SKM-1 (cell line): Measurements from ENCODE around the gene DHRS3.
"Not testable (repeated sequence)": the region's sequence is repeated elsewhere in the genome, so short reads cannot be mapped to it uniquely, and the experiment has no call there.

ENCODE experiments used
- DNase-seq: peaks from one replicate; lab custom pipeline; 2025; ENCODE audit not compliant: unreplicated experiment; lab: John Stamatoyannopoulos, UW

The DHRS3 gene, protein sequence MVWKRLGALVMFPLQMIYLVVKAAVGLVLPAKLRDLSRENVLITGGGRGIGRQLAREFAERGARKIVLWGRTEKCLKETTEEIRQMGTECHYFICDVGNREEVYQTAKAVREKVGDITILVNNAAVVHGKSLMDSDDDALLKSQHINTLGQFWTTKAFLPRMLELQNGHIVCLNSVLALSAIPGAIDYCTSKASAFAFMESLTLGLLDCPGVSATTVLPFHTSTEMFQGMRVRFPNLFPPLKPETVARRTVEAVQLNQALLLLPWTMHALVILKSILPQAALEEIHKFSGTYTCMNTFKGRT

DNA sequence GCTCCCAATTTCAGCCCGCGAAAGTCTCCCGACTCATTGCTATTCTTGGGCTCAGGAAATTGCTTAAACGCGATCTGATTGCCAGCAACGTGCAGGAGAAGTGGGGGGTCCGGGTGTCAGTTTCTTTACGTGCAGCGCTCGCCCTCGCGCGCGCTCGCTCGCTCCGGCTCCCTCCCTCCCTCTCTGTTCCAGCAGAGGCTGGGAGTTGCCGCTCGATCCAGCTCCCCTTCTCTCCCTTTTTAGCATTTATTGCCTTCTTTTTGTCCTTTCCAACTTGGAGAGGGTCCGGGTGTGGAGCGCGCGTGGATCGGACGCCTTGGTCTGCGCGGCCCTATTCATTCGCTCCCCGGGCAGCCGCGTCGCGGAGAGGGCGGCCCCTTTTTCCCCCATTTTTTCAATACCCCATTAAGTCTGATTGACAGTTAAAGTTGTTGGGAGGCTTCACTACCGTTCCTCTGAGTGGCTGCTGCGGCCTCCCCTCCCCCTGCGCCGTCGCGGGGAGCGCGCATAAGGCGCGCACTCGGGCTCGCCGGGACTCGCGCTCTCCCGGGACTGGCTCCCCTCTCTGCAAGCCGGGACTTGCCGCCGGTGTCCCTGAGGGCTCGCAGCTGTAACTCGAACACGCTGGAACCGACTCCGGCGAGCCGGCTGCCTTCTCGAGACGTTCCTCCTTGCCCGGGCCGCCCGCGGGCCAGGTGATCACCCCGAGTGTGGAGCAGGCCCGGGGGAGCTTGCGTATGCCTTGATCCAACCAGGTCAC is at the start of gene DHRS3:
DHRS3 (minus strand) TSS at position 310 of the 760 bp plus-strand sequence. CDS start 862 bp downstream, outside the sequence.
- DNase-seq: peak; percentile 59

DNA sequence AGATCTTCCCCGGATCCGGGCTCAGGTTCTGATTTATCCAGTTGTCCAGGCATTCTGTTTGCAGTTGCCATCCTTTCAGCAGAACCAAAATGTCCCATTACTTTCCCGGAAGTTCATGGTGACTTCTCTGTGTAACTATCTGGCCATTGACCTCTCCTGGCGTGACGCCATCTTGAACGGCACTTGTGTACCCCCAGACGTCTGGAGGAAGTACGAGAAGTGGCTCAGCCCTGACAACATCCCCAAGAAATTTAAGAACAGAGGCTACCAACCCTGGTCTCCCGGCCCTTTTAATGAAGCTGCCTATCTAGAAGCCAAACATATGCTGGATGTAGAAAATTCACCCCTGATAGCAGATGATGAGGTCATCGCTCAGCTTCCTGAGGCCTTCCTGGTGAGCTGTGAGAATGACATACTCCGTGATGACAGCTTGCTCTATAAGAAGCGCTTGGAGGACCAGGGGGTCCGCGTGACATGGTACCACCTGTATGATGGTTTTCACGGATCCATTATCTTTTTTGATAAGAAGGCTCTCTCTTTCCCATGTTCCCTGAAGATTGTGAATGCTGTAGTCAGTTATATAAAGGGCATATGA is 48.2 kb upstream of the DHRS3 start:
- DNase-seq: no peak

DNA sequence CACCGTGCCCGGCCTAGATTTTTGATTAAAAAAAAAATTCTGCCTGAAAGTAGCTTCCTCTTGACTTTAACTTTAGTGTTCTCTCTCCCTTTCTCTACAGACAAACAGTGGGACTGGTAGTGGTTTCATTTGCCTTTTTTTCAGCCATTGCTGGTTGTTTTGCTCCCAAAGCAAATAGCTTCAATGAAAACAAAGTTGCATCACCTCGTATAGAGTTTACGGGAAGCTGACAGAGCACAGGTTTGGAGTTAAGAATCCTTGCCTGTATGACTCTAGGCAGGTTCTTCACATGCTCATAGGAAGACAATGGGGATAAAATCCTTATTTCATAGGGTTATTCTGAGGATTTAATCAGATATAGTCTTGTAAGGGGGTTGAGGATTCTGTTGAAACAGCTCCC is 47.5 kb upstream of the DHRS3 start:
- DNase-seq: no peak

DNA sequence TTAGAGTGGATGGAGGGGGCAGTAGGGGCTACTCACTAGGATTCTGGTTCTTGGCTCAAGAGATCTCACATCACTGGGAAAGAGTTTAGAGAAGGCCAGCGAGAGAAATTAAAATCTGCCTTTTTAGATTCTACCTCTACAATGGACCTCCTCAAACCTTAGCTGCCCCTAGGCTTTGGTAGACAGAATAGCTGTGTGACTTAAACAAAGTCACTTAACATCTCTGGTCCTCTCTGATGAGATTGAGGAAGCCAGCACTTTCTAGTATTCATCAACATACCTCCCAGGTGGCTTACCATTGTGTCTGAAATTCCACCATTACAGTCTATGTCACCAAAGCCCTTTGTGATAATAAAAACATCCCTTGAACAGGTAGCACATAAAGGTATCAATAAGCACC is 44.5 kb upstream of the DHRS3 start:
- no peak for DNase-seq

DNA sequence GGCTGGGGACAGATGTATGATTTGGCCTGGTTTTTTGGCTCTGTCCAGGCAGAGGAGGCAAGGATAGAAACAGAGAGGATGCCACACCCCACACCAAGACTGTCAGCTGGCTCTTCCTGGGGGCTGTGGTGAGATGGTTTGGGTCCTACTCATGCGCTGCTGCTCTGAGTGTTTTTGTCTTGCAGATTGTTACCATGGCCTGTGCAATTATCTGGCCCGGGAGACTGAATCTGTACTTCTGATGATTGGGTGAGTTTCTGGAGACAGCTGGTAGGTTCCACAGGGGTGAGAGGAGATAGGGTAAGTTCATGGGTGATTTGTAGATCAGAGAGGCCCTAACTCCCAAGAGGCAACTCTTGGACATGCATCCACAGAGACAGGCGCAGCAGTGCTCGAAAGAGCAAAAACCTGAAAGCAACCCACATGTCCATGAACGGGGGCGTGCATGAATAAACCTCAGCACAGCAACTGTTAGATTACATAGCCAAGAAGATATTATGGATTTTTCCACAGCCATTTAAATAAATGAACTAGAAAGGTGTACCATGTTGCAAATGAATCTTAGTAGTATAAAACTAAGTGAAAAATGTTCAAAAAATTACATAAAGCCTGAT is 43.7 kb upstream of the DHRS3 start:
- no peak for DNase-seq

DNA sequence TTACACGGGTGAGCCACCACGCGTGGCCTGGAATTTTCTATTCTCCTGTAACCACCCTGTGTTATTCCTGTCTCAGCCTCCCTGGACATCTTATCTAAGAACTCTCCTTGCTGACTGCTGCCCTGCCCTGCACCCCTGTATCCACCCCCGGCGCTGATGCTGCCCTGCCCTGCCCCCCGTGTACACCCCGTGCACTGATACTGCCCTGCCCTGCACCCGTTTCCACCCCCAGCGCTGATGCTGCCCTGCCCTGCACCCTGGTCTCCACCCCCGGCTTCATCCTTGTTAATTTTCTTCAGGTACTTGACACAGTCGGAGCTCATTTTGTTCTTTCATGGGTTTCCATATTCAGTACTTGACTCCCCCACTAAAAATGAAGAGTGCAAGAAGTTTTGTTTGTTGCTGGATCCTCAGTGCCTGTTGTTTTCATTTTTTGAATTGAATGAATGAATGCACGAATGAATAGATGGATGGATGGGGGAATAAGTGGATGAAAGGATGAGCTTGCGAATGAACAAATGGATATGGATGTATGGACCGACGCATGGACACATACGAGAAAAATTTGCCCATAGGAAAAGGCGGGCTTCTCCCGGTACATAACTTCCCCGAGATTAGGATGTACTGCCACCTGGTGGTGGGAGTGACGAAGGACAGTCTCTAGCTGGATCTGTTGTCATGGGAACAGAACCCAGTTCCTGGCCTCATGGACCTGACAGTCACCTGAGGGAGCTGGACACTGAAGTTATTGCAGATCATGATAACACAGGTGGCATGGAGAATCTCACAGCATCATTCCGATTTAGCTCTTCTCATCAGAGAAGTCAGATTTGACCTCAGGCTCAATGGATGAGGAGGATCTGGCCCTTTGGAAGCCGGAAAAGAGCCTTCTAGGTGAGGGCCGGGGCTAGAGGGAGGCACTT is 40.8 kb upstream of the DHRS3 start:
- peak; percentile 60 for DNase-seq

DNA sequence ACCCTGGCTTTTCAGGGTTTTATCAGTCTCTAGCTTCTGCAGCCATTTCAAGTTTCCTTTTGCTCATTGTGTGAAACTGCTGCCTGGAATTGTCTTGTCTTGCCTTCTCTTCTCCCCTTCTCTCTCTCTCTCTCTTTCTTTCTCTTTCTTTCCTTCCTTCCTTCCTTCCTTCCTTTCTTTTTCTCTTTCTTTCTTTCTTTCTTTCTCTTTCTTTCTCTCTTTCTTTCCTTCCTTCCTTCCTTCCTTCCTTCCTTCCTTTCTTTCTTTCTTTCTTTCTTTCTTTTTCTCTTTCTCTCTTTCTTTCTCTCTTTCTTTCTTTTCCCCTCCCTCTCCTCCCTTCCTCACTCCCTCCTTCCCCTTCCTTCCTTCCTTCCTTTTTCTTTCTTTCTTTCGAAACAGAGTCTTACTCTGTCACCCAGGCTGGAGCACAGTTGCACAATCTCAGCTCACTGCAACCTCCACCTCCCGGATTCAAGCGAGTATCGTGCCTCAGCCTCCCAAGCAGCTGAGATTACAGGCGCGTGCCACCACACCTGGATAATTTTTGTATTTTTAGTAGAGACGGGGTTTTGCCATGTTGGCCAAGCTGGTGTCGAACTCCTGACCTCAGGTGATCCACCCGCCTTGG is 40.0 kb upstream of the DHRS3 start:
- DNase-seq: not testable (repeated sequence)

DNA sequence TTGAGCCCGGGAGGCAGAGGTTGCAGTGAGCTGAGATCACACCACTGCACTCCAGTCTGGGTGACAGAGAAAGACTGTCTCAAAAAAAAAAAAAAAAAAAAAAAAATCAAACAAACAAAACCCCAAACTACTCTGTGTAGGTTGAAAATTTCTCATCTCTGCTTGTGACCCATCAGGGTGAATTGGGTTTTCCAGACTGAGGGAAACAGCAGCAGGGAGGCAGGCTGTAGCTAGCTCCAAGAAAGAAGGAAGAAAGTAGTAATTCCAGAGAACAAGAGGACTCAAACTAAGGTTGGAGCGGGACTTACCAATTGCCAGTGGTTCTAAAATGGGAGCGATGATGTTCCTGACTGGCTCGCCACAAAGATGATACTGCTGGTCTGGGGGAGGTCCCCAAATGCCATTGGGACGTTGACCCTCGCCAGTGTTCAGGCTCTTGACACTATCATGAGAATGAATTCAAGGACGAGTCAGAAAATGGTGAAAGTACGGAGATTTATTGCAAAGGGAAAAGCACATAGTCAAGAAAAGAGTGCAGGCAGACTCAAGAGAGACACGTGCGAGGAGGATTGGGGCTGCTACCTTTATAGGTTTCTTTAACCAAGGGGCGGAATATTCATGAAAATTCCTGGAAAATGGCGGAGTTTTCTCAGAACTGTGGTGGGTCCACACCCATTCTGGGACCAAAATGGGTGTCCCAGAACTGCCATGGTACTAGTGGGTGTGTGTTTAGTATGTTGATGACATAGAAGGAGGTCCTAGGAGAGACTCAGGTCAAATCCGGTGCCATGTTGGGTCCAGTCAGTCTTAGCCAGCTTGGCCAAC is 39.3 kb upstream of the DHRS3 start:
- no peak for DNase-seq

DNA sequence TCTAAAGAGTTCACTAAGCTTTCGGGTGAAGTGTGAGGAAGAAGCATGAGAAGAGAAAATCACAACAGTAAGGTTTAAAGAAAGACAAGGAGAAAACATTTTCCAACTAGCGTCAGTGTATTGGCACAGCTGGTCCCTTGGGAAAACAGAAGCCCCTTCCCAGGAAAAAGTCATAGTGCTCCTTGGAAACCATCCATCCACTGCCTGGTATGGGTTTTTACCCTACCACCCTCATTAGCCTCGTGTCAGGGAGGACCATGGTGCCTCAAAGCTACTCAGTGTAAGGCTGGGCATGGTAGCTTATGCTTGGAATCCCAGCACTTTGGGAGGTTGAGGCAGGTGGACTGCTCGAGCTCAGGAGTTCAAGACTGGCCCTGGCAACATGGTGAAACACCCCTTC is 38.6 kb upstream of the DHRS3 start:
- DNase-seq: no peak

DNA sequence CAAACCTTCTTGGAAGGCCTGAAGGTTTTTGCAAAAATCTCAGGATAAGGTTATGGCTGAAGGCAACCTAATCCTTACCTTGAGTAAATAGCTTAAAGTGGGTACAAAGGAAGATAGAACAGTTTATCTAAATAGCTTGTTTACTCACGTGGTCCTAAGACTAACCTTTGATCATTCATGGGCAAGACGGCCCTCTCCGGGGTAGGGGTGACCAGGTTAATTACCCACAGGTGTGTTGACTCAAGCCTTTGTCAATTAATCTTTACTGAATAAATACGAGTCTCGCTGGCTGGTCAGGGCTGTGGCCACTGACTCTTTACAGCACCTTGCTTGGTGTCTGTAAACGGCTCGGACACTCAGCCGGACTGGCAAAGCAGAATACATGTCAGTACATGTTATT is 36.6 kb upstream of the DHRS3 start:
- DNase-seq: no peak

DNA sequence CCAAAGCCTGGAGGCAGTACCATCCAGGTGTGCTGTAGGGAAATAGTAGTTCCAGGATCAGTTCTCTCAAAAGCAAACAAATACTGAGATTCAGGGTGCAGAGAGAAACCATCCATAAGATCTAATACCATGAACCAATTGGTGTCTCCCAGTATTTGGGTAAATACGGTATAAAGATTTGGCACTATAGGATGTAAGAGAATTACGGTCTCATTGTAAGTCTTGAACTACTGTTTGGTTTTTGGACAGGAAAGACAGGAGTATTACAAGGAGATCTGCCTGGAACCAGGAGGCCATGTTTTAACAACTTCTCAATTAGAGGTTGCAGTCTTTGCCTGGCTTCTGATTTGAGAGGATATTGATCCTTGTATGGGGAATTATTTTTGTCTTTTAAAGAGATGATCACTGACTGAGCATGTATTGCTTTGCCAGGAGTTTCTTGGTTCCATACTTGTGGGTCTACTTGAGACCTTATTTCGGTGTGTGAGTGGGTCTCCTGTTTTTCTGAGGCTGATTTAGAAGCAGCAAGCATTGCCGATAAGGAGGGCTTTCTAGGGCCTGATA is 36.1 kb upstream of the DHRS3 start:
- DNase-seq: no peak

DNA sequence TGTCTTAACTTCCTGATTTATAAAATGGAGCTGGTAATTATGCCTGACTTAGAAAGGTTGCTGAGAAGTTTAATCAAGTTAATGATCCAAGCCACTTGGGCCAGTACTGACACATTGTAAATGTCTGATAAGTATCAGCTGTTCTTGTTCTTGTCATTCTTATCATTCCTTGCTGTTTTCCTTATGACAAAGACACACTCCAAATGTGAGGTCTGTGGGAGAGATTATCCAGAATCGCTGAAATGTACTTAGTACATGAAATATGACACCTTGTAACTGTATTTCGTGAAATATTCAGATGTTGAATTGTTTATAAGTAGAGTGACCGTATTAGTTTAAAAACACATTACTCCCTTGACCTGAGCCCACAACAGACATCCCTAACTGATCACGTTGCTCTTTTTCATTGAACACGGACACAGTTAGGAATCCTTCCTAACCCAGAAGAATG is 32.0 kb upstream of the DHRS3 start:
- DNase-seq: no peak

DNA sequence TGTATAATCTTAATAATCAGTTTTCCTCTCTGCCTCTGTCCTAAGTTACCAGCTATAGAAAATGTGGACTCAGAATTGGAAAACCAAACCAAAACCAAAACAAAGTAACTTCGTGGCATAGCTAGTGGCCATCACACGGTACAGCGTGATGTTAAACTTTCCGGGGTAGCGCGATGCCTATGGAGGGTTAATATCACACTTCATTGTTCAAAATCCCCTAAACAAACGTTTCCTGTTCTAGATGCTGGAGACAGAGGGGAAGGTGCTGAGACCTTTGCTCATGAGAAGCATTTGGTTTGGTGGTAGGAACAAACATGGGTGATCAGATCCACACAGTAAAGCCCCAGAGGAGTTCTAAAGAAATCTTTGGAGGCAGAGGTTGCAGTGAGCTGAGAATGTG is 30.7 kb upstream of the DHRS3 start:
- no peak for DNase-seq

DNA sequence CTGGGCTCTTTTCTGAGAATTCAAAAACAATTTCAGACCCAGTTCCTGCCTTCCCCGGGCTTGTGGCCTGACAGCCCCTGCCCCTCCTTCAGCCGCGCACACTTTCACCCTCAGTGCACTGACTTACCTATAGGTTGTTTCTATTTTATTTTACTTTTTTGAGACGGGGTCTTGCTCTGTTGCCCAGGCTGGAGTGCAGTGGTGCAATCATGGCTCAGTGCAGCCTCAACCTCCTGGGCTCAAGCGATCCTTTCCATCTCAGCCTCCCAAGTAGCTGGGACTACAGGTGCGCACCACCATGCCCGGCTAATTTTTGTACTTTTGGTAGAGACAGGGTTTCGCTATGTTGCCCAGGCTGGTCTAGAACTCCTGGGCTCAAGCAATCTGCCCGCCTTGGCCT is 27.4 kb upstream of the DHRS3 start:
- DNase-seq: not testable (repeated sequence)

DNA sequence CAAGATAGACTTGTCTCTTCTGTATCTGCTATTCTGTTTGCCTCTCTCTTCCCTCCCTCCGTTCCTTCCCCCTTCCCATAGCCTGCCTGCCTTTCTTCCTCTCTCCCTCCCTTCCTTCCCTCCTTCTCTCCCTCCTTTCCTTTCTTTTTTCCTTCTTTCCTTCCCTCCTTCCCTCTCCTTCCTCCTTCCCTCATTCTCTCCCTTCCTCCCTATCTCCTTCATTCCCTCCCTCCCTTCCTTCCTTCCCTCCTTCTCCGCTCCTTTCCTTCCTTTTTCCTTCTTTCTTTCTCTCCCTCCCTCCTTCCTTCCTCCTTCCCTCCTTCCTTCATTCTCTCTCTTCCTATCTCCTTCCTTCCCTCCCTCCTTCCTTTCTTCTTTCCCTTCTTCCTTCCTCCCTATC is 26.8 kb upstream of the DHRS3 start:
- no peak for DNase-seq

DNA sequence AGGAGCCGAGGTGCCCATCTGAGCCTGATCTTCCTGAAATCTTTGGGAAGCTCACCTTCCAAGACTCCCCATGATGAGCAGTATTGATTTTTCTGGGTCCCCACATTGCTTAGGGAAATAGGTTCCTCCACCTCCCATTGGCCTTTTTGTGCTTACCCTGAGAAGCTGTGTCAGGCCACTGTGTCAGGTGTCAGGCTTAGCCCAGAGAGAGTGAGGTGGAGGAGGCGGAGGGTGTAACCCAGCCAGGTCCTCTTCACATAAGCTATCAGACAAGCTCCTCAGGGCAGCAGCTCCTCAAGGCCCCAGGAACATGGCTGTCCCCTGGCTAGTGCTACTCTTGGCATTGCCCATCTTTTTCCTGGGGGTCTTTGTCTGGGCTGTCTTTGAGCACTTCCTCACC is 26.2 kb upstream of the DHRS3 start:
- no peak for DNase-seq

DNA sequence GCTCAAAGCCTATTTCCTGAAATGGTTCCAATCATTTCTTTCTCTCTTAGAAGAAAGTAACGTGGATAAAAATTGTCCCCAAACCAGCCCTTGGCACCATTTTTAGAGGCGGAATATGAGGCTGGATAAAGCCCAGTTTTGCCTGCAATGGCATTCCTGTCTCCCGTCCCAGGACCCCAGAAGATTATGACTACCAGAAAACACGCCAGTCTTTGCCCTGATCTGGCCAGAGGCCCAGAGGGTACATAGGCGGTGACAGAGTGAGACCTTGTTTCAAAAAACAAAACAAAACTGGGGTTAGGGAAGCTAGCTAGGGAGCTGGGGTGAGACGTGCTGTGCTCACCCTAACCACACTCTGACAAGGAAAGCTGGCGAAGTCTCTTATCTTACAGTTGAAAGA is 25.8 kb upstream of the DHRS3 start, which contains the start of gene AADACL4:
AADACL4 (plus strand) TSS at position 301 of the 400 bp plus-strand sequence. CDS start 462 bp downstream, outside the sequence.
- no peak for DNase-seq

DNA sequence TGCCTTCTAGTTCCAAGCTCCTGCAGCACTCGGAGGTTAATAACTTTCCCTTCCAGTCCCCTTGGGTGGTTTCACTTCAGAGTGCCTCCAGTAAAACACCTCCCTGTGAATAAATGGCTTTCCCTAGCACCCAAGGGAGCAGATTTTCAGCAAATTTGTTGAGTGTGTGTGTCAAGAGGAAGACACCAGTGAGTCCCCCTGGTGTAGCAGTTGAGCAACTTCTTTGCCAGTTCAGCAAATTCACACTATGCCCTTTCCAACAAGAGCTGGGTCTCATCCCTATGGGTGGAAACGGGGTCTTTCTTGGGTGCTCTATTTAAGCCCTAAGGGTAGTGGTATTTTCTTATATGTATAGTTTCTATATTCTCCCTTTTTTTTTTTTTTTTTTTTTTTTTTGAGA is 25.1 kb upstream of the DHRS3 start:
- DNase-seq: no peak

DNA sequence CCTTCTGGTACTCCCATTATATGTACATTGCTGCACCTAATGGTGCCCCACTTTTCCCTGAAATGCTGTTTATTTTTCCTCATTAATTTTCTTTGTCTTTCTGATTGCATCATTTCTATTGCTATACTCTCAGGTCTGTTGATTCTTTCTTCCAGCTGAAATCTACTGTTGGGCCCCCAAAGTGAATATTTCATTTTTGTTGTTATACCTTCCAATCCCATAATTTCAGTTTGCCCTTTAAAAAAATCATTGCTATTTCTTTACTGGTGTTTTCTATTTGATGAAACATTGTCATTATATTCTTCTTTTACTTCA is 22.9 kb upstream of the DHRS3 start:
- no peak for DNase-seq
